HG02763 (cell line): ENCODE measurements around the gene PDILT.
"Not testable (repeated sequence)": the region's sequence is repeated elsewhere in the genome, so short reads cannot be mapped to it uniquely, and the experiment has no call there.

Experiments used
- ATAC-seq: cut with Tn5 transposase; IDR thresholded peaks from one replicate; pipeline ENCODE4 v1.9.1; 2021; ENCODE audit warnings: mild to moderate bottlenecking, moderate library complexity; ENCODE audit not compliant: unreplicated experiment

The PDILT gene

DNA sequence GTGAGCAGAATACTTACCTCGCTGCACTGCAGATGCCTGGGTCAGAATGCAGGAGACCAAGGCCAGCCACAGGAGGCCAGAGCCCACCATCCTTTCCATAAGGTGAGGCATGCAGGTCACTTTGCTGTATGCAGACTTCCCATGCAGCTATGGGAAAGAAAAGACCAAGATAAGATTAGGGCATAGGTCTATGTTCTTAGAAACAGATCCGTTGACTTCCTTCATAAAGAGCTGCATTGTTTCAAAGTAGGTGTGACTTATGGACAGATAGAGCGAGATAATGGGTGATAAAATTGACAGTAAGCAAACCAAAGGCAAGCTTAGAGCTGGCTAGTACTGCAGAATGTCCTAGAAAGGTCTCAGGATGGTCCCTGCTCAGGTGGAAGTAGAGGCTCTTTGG lies 78.2 kb downstream of the PDILT start:
- ATAC-seq = no peak

DNA sequence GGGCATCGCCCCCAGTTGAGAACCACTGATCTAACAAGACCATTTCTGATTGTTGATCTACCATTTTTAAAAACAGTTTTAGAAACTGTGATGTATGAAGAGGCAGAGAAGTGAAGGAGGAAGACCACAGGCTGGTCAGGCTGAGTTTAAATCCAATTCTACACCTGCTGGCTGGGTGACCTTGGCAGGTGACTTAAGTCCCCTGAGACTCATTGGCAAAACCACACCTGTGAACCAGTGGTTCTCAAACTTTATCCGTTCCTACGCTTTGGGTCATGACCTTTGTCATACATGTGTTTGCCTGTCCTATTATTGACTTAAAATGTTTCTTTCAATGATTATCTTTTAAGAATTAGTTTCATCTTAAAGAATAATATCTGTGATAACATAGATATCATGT lies 79.5 kb downstream of the PDILT start:
- ATAC-seq = no peak

DNA sequence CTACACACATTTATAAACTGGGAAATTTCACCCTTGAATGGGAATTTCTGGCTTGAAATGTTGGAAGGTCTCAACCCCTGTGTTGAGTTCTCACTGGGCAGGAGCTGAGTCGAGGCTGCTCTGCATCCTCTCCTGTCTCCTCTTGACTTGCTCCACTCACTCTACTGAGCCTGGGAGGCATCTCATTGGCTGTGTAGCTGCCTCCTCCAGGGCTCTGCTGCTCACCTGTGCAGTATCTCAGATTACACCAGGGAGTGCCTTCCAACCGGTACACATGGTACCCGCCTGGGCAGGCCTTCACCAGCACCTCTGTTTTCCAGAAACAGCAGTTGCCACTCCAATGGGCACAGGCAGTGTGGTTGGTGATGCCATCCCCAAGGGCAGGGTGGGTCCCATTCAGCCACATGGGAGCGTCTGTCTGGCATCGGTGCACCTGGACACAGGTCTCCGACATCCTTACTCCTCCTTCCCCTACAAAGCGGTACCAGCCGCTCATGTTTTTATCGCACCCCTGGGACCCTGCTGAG lies 80.9 kb downstream of the PDILT start:
- no peak for ATAC-seq

DNA sequence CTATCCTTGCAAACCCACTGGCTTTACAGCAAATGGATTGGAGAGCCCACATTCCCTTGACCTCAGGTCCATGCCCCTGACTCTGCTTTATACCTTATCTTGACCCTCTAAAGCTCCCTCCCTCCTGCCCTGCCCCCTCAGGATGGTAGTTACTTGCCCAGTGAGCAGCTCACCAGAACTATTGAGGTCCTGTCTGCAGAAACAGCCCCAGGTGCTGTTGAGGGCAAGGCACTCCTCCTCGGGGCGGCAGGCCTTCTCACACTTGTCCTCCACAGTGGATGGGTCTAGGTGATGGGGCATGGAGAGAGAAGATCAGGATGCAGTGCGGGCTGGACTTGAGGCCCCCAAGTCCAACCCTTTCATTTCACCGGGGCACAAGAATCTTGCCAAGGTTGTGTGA lies 81.8 kb downstream of the PDILT start:
- no peak for ATAC-seq

DNA sequence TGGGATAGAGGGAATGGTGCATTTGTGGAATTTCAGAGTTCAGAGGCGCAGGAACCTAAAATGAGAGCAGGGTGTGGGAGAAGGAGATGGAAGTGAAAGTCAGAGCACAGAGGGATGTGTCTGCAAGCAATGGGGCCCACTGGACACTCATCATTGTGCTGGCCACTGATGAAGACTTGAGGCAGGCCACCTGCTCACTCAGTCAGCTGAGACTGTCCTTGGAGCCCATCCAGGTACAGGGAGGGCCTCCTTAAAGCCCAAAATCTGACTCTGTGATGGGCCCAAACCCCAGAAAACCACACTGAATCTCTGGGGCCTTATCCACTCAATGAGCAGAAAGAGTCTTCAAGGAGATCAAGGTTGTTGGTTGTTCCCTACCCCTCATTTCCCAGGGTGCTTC lies 82.9 kb downstream of the PDILT start:
- no peak for ATAC-seq

DNA sequence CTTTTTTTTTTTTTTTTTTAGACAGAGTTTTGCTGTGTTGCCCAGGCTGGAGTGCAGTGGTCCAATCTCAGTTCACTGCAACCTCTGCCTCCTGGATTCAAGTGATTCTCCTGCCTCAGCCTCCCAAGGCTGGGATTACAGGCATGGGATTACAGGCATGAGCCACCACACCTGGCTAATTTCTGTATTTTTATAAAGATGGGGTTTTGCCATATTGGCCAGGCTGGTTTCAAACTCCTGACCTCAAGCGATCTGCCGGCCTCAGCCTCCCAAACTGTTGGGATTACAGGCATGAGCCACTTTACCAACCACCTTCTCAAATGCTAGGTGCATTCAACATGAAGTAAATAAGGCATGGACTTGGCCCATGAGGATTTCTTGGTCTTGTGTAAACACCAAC lies 83.5 kb downstream of the PDILT start:
- not testable (repeated sequence) for ATAC-seq

DNA sequence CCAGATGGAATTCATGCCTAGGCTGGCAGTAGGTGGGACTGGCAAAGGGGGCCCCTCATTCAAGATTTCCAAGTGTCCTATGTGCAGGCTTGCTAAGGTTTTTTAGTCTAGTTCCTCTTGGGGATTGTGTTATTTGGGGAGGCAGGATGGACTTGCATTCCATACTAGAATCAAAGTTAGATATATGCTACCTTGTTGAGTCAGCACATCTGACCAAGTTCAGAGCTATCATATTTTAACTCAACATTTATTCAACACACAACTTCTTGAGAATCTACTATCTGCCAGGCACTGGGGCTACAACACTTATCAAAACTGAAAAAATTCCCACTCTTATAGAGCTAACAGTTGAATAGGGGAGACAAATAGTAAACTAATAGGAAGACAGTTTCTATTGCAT lies 83.9 kb downstream of the PDILT start:
- ATAC-seq = no peak

DNA sequence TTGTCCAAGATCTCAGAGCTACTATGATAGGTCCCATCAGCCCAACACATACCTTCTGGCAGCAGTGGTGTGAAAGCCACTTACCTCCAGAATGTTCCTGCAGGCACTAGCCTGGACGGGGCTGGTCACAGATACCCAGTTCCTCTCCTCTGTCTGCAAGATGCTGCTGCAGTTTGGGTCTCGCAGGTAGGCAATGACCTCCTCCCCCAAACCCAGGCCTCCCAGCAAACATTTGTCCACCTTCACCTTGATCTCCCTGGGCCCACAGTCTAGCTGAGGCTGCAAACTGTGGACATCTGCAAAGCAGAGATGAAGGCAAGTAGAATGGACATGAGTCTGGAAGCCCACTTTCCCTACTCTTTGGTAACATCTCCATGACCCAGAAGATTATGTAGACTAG lies 84.4 kb downstream of the PDILT start:
- ATAC-seq = no peak

DNA sequence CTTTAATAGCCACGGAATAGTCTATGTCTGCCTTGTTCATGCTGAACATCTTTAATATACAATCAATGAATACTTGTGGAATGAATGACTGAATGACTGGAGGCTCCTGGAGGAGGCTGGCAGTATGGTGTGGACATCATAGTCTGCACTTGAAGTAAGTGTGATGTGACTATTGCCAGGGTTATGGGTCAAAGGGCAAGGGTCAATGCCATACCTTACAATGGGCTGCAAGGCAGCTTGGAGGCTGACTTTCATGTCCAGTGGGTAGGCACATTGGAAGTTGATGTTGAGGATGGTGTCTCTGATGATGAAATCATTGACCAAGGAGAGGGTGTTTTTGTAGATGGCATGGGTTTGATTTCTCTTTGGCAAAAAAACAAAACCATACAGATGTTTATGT lies 85.1 kb downstream of the PDILT start:
- ATAC-seq = no peak

DNA sequence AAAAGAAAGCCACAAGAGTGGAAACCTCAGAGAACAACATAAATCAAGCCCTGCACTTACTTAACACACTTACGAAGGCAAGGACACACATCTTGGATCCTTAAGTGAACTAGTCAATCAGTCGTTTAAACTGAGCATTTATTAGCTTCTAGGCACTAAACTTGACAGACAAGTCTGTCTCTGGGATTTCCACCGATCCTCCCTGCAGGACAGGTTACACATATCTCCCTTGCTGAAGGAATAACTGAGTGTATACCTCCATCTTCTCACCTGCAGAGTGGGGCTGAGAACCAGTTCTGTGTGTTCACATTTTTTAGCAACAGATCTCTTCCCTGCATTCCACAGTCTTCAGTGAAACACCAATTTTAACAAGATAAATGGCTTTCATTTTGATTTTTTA lies 86.1 kb downstream of the PDILT start:
- no peak for ATAC-seq

DNA sequence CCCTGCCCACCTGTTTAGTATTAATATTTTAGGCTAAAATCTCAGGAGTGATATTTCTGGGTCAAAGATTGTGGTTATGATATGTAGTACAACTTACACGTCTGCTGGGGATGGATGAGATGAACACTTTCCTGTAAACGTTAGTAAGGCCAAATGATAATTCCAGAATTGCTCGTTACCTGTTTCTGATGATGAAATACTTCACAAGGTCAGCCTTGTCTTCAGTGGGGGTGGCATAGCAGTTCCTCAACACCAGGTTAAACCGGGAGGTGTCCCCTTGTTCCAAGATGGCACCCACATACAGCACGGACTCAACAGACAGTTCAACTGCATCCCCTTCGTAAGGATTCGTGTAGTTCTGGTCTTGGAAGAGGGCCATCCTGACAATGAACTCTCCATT lies 86.5 kb downstream of the PDILT start:
- no peak for ATAC-seq

DNA sequence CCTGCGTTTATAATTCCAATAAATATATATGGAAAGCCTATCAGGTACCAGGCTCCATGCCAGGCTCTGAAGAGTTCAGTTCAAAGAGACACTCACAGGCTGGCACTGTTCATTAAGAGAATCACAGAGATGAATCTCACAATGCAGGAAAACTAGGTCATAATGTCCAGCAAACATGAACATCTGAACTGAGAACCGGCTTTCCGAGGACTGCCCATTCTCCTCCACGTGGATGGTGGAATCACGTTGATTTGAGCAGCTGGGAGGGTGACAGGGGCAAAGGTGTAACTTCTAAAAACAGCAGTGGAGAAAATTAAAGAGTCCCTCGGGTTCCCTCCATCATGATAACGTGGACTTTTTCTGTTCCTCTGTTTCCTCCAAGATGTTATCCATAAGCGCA lies 87.4 kb downstream of the PDILT start:
- ATAC-seq = no peak

DNA sequence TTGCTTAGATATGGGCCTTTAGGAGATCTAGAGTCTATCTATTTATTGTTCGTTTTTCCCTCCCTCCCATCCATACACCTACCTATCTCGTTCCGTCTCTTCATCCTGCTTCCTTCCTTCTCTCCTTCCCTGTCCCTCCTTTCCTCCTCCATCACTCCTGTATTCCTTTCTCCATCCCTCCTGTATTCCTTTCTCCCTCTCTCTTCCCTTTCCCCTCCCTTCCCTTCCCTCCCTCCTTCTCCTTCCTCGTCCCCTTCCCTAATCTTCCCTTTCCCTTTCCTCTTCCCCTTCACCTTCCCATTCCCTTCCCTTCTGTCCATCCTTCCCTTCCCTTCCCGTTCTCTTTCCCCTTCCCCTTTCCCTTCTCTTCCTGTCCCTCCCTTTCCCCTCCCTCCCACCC lies 87.8 kb downstream of the PDILT start:
- ATAC-seq = no peak

DNA sequence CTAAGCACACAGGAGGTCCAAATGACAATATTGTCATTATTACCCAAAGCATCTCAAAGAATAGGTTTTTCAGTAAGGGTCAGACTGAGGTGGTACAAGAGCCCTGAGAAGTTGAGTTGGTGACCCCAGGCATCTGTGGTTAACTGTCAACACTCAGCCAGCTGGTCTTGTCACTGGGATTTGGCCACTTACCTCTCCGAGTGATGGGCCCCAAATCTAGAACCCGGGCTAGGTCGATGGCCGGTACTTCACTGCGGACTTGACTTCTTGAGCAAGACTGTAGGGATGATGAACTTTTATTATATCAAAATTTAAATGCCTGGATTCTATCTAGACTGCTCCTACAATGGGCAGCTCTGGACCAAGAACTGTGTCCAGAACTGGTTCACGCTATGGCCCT lies 88.8 kb downstream of the PDILT start:
- no peak for ATAC-seq

DNA sequence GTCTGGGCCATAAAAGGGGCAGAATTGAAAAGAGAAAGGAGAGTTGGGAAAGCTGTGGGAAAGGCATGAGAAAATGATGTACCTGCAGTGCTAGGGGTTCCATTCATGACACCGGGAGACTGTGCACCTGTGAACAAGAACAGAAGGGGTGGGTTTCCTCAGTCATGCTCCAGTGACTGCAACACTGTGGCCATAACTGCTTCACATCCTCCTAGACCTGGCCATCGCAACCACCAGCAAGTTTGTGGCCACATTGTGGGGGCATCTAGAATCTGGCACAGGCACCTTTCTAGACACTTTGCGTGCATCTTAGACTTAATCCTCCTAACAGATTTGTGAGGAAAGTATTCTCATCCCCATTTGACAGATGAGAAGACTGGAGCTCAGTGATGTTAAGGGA lies 90.0 kb downstream of the PDILT start:
- no peak for ATAC-seq

DNA sequence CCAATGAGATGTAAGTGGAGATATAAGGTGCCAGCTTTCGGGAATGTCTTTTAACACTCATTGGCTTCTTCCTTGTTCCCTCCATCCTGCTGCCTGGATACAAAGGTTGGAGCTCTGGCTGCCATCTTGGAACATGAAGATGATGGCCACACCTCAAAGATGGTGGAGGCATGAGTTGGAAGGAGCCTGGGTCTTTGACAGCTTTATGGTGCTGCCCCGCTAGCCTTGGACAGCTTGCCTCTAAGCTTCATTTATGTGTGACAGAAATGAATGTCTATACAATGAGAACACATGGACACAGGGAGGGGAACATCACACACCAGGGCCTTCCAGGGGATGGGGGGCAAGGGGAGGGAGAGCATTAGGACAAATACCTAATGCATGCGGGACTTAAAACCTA lies 90.8 kb downstream of the PDILT start:
- no peak for ATAC-seq

DNA sequence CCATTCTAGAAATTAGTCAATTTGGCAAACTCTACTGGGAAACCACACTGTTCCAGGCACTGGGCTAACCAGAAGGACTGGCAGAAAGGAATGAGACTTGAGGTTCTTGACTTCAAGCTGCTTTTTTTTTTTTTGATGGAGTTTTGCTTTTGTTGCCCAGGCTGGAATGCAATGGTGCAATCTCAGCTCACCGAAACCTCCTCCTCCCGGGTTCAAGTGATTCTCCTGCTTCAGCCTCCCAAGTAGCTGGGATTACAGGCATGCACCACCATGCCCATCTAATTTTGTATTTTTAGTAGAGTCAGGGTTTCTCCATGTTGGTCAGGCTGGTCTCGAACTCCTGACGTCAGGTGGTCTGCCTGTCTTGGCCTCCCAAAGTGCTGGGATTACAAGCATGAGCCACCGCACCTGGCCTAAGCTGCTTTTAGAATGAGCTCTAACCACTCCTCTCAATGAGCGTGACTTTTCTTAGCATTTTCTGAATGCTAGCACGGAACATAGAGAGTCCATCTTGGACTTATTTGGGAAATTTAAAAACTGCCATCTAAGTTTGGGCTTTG lies 91.9 kb downstream of the PDILT start:
- not testable (repeated sequence) for ATAC-seq

DNA sequence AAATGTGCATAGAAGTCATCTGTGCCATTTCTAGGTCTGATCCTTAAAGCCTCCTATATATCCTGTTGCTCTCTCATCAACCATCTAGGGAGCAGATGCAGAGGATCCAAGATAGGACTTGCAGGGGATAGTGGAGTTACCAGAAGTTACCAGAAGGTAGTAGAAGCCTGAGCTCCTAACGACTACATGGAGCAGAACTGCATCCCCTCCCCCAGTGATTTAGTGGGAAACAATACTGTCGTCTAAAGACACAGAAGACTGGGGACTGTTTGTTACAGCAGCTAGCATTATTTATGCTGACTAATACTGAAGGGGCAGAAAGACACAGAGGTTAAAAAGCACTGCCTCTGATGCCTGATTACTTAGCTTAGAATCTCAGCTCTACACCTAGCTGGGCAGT lies 93.0 kb downstream of the PDILT start:
- no peak for ATAC-seq

DNA sequence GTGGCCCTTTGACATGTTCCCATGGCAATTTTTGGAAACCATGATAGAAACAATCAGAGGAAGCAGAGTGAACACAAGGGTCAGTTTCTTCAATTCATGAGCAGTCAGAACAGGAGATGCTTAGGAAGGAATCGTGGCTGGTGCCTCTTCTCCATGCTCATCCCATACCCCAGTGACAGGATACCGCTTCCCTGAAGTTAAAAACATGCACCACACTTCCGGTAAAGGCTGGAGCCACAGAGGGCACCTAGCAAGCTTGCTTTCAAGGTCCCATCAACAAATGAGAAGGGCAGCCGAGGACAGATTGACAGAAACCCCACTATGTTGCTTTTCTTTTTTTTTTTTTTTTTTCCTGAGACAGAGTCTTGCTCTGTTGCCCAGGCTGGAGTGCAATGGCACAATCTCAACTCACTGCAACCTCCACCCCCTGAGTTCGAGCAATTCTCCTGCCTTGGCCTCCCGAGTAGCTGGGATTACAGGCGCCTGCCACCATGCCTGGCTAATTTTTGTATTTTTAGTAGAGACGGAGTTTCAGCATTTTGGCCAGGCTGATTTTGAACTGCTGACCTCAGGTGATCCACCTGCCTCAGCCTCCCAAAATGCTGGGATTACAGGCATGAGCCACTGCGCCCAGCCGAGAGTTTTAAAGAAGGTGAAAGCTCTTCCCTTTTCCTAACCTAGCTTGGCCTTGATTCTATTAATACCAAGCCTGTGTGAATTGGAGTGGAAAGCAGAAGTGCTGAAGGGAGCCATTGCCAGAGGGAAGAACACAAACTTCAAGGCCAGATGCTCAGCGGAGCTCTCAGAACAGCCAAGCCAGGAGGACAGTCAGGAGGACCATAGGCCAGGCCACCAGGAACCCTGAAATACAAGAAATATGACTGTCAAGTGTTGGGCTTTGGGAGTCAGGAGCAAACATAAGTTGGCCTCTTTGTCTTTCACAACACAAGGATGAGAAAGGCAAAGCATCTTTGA lies 93.8 kb downstream of the PDILT start:
- ATAC-seq = no peak

DNA sequence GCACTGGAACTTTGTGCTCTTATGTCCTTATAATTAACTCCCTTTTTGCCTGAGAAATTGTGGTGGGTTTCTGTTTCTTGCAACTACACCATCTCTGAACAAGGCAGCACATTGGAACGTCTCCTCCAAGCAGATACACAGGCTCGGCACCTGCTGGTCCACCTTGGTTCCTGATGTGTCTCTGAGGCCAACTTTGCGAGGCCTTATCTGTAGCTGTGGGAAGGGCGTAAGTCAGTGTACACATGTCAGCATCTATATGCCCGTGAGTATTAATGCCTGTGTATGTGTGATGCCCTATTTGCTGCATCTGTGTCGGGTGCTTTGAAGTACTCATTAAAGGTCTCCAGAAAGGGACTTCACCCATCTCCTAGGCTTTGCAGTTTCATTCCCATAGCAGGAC lies 94.8 kb downstream of the PDILT start:
- ATAC-seq = no peak
